Gastrocnemius medialis (tissue), 4 donors: Measurements from ENCODE around the gene MEOX1.

Experiments used
- POLR2A ChIP-seq, 2 donors: fragments of 450-650 bp; IDR thresholded peaks; one replicate each; pipeline ENCODE4 v1.6.1; 2017; ENCODE audit warnings: antibody characterized with exemption in 2 of 2, mild to moderate bottlenecking in 2 of 2, moderate library complexity in 2 of 2
- TF ChIP-seq, protein P1 (sequence below), 5 experiments: fragments of 450-650 bp in 3 of 5; fragments of 200-600 bp in 2 of 5; sonication (generic) in 2 of 5; IDR thresholded peaks in 4 of 5; conservative IDR thresholded peaks in 1 of 5; 1 replicate in 4 of 5; 2 replicates in 1 of 5; pipeline ENCODE4 v1.5.1; 2016 to 2019; ENCODE audit warnings: antibody characterized with exemption in 5 of 5, mild to moderate bottlenecking in 3 of 5, moderate library complexity in 3 of 5

DNA sequence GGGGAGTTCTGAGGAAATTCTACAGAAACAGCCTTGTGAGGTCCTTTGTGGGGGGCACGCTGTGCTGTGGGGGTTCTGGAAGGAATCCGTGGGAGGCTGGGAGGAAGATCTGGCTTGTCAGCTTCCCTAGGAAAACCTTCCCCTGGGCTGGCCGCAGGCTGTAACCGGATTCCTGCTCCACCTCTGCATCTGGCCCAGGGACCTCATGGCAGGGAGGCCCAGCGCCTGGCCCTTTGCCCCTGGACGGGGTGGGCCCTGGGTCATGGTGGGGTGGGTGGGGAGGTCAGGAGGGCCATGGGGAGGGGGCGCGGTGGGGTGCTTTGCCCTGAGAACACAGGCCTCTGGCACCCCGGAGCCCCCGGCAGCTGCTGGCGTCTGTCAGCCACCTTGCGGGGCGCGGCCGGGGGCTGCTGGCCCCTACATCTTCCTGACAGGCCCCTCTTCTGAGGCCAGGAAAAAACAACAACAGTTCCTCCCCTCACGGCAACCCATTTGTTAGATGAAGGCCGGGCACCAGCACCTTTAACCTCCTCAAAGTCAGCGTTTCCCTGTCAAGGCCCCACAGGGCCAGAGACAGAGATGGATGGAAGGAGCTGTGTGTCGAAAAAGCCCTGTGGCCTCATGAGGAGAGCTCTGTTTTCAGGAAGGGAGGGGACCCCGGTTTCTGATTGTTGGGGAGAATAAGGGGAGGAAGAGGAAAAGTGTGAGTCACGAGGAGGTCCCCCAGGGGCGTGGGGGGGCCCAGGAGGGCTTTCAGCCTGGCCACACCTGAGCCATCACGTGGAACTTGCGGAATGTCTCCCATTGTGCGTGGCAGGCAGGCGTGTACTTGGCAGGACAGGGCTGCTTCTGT is 3.6 kb upstream of the MEOX1 start:
- peak in 1 of 2 donors; percentile 10 for TF ChIP-seq POLR2A (IDR thresholded peaks at IDR 0.05)
- TF ChIP-seq, protein P1, sequence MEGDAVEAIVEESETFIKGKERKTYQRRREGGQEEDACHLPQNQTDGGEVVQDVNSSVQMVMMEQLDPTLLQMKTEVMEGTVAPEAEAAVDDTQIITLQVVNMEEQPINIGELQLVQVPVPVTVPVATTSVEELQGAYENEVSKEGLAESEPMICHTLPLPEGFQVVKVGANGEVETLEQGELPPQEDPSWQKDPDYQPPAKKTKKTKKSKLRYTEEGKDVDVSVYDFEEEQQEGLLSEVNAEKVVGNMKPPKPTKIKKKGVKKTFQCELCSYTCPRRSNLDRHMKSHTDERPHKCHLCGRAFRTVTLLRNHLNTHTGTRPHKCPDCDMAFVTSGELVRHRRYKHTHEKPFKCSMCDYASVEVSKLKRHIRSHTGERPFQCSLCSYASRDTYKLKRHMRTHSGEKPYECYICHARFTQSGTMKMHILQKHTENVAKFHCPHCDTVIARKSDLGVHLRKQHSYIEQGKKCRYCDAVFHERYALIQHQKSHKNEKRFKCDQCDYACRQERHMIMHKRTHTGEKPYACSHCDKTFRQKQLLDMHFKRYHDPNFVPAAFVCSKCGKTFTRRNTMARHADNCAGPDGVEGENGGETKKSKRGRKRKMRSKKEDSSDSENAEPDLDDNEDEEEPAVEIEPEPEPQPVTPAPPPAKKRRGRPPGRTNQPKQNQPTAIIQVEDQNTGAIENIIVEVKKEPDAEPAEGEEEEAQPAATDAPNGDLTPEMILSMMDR (IDR thresholded peaks at IDR 0.05 in 4 of 5, conservative IDR thresholded peaks at IDR 0.05 in 1 of 5): no peak
